KMS-11 (cell line): ENCODE measurements around the gene CCDC17.

Experiments used
- H2AFZ ChIP-seq: fragments of 200-600 bp; sonication (generic); 2 replicates; pipeline ENCODE4 v1.6.1; 2016; ENCODE audit warnings: antibody characterized with exemption, mixed run types, low read depth
- H3K27ac ChIP-seq: fragments of 200-600 bp; sonication (generic); 2 replicates; pipeline ENCODE4 v1.6.1; 2016; ENCODE audit warnings: mild to moderate bottlenecking, mixed run types
- H3K27me3 ChIP-seq: fragments of 200-600 bp; sonication (generic); 2 replicates; pipeline ENCODE4 v1.6.1; 2017; ENCODE audit warnings: mild to moderate bottlenecking, low read depth, mixed run types, moderate library complexity; ENCODE audit not compliant: insufficient read depth
- H3K36me3 ChIP-seq: fragments of 200-600 bp; sonication (generic); 2 replicates; pipeline ENCODE4 v1.6.1; 2017; ENCODE audit warnings: mild to moderate bottlenecking, mixed run types; ENCODE audit not compliant: insufficient read depth
- H3K4me1 ChIP-seq: fragments of 200-600 bp; sonication (generic); 2 replicates; pipeline ENCODE4 v1.6.1; 2016; ENCODE audit warnings: mild to moderate bottlenecking, low read depth, mixed run types; ENCODE audit not compliant: poor library complexity, severe bottlenecking
- H3K4me2 ChIP-seq: fragments of 200-600 bp; sonication (generic); 2 replicates; pipeline ENCODE4 v1.7.0; 2016; ENCODE audit warnings: mild to moderate bottlenecking, mixed run types
- H3K4me3 ChIP-seq: fragments of 200-600 bp; sonication (generic); IDR thresholded peaks from 2 replicates; pipeline ENCODE4 v1.6.1; 2017; ENCODE audit warnings: low read depth, low read length, mixed read lengths; ENCODE audit not compliant: insufficient read depth
- H3K79me2 ChIP-seq: fragments of 200-600 bp; sonication (generic); 2 replicates; pipeline ENCODE4 v1.6.1; 2016; ENCODE audit warnings: low read depth, mixed run types; ENCODE audit not compliant: insufficient read depth
- H3K9ac ChIP-seq: fragments of 200-600 bp; sonication (generic); 2 replicates; pipeline ENCODE4 v1.6.1; 2016; ENCODE audit warnings: mild to moderate bottlenecking, mixed run types
- H4K20me1 ChIP-seq: fragments of 200-600 bp; sonication (generic); 2 replicates; pipeline ENCODE4 v1.6.1; 2016; ENCODE audit warnings: mild to moderate bottlenecking, mixed run types; ENCODE audit not compliant: insufficient read depth
- TF ChIP-seq, protein P1 (sequence below): fragments of 200-600 bp; sonication (generic); conservative IDR thresholded peaks from 2 replicates; pipeline ENCODE4 v1.6.1; 2017; ENCODE audit warnings: low read depth, mild to moderate bottlenecking, antibody characterized with exemption, low read length, moderate library complexity, mixed read lengths

CCDC17 gene

DNA sequence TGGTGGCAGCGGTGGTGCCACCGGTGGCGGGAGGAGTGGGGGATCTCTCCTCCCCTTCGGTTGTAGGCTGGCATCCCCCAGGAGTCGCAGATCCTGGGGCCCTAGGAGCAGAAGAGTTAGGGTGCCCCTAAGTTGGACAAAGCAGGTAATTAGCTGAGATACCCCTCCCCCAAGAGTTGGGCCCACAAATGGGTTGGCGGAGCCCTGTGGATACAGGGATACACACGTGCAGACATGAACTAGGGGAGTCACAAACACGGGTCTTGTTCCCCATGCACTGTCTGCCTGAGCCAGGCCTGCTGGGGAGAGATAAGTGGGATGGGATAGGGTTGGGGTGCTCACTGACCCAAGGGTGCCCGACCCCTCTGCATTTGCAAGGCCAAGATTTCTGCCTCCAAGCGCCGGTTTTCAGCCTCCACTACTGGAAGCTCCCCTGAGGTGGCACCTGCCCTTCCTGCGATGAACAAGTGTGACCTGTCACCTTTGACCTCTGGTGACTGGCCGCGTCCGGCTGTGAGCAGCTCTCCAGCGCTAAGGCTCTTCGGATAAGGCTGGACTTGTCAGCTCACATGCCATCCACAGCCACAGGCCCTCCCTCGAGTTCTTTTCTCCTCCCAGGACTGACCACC, 1.8 kb downstream of the CCDC17 start:
- H3K4me3 ChIP-seq = no peak overlapping the region
- no peak overlapping the region for H2AFZ ChIP-seq
- no peak overlapping the region for H3K4me2 ChIP-seq
- TF ChIP-seq, protein P1, sequence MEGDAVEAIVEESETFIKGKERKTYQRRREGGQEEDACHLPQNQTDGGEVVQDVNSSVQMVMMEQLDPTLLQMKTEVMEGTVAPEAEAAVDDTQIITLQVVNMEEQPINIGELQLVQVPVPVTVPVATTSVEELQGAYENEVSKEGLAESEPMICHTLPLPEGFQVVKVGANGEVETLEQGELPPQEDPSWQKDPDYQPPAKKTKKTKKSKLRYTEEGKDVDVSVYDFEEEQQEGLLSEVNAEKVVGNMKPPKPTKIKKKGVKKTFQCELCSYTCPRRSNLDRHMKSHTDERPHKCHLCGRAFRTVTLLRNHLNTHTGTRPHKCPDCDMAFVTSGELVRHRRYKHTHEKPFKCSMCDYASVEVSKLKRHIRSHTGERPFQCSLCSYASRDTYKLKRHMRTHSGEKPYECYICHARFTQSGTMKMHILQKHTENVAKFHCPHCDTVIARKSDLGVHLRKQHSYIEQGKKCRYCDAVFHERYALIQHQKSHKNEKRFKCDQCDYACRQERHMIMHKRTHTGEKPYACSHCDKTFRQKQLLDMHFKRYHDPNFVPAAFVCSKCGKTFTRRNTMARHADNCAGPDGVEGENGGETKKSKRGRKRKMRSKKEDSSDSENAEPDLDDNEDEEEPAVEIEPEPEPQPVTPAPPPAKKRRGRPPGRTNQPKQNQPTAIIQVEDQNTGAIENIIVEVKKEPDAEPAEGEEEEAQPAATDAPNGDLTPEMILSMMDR = no peak
- H3K4me1 ChIP-seq = no peaks in the 10 kb centered on the region
- H3K36me3 ChIP-seq = no peaks in the 10 kb centered on the region; the same call in 1 of the 2 replicates
- no peak overlapping the region for H3K27ac ChIP-seq
- no peaks in the 10 kb centered on the region for H3K27me3 ChIP-seq
- no peak overlapping the region for H3K9ac ChIP-seq
- no peaks in the 10 kb centered on the region for H3K79me2 ChIP-seq
- no peaks in the 10 kb centered on the region for H4K20me1 ChIP-seq

DNA sequence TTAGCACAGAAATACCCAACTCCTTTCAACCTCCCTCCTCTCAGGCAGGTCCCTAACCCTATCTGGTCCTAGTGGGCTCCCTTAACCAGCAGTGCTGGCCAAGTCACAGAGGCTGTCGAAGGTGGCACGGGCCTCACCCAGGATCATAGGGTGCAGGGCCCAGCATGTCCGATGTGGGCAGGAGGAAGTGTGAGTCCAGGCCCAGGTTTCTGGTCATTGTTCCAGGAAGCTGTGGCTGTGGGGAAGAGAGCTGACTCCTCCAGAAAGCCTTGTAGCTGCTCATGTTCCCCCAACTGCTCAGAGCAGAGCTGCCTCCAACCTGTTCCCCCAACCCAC, 2.4 kb downstream of the CCDC17 start:
- H3K9ac ChIP-seq = no peak overlapping the region
- H3K27ac ChIP-seq = no peak overlapping the region; the same call in 1 of the 2 replicates
- H3K4me1 ChIP-seq = no peaks in the 10 kb centered on the region
- TF ChIP-seq, protein P1 = no peak
- no peaks in the 10 kb centered on the region for H4K20me1 ChIP-seq
- H3K27me3 ChIP-seq = no peaks in the 10 kb centered on the region
- no peak overlapping the region for H2AFZ ChIP-seq
- H3K4me2 ChIP-seq = no peak overlapping the region
- no peak overlapping the region for H3K4me3 ChIP-seq
- H3K36me3 ChIP-seq = no peaks in the 10 kb centered on the region; the same call in 1 of the 2 replicates
- H3K79me2 ChIP-seq = no peaks in the 10 kb centered on the region

DNA sequence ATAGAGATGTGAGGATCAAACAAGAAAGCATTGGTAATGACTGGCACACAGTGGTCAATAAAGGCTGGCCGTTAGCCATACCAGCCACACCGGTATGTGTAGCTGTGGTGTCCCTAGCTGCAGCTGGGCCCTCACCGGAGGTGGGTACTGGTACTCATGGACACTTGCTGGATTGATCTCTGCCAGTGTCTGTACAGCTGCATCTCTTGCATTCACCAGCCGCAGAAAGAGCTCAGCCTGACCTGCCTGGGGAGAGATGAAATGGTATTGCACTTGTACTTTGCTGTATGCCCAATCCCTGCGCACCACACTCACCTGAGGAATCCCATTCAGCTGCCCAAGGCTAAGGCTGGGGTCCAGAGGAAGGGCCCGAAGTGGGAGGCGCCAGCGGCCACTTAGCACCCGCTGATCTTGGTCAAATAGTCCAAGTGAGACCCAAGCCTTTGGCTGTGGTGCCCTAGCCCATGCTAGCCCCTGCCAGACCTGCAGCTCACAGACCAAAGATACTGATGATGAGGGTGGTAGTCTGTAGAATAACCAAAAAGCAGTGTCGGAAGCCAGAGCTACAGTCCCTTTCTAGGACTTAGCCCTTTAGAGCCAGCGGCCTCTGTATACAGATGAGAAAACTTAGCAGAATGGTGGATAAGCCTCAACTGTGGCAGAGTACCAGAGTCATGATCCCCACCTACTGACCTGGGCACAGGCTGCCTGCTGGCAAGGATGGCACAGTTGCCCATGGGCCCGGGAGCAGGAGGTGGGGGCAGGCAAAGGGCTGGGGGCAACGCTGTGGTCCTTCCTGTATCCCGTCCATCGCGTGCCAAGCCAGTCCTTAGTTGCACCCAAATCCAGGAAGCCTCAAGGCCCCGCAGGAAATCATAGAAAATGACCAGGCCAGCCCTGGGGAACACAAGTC, 3.0 kb downstream of the CCDC17 start:
- H3K27ac ChIP-seq = no peak overlapping the region; the same call in 1 of the 2 replicates
- H3K4me1 ChIP-seq = no peaks in the 10 kb centered on the region
- H3K36me3 ChIP-seq = peaks cover 4% of the 10 kb centered on the region; the same call in 1 of the 2 replicates
- no peaks in the 10 kb centered on the region for H3K27me3 ChIP-seq
- H3K9ac ChIP-seq = no peak overlapping the region
- H3K4me3 ChIP-seq = no peak overlapping the region
- H2AFZ ChIP-seq = no peak overlapping the region
- H3K79me2 ChIP-seq = no peaks in the 10 kb centered on the region
- H4K20me1 ChIP-seq = no peaks in the 10 kb centered on the region
- H3K4me2 ChIP-seq = no peak overlapping the region
- TF ChIP-seq, protein P1 = no peak

- H3K9ac ChIP-seq = no peak overlapping the region
- no peak overlapping the region for H3K27ac ChIP-seq
- TF ChIP-seq, protein P1 = no peak
- no peak overlapping the region for H2AFZ ChIP-seq
- no peaks in the 10 kb centered on the region for H3K4me1 ChIP-seq
- H4K20me1 ChIP-seq = no peaks in the 10 kb centered on the region
- no peak overlapping the region for H3K4me2 ChIP-seq
- H3K27me3 ChIP-seq = no peaks in the 10 kb centered on the region
- peaks cover 13% of the 10 kb centered on the region; the same call in 1 of the 2 replicates for H3K36me3 ChIP-seq
- H3K4me3 ChIP-seq = no peak overlapping the region
- no peaks in the 10 kb centered on the region for H3K79me2 ChIP-seq
Measured at GRCh38 chr1:45619149-45619921, 4.5 kb downstream of the CCDC17 start.
